Neuronal stem cell (in vitro differentiated cells): ENCODE results near the gene TMEM222.

Experiments used
- DNase-seq: peaks from one replicate; pipeline ENCODE4 v3.0.0-alpha.2; 2013; ENCODE audit warnings: low spot score
- H2AFZ ChIP-seq: one replicate; pipeline ENCODE4 v1.6.1; 2013; ENCODE audit warnings: mild to moderate bottlenecking, low read length, inconsistent platforms
- H2AK5ac ChIP-seq: 2 replicates; pipeline ENCODE4 v1.6.1; 2013; ENCODE audit warnings: low read depth, mild to moderate bottlenecking, inconsistent platforms, low read length, moderate library complexity, mixed read lengths
- H2BK120ac ChIP-seq: 2 replicates; pipeline ENCODE4 v1.6.1; 2013; ENCODE audit warnings: low read depth, mild to moderate bottlenecking, inconsistent platforms, low read length, moderate library complexity, mixed read lengths
- H2BK12ac ChIP-seq: one replicate; pipeline ENCODE4 v1.6.1; 2013; ENCODE audit warnings: low read length, inconsistent platforms
- H2BK15ac ChIP-seq: 2 replicates; pipeline ENCODE4 v1.6.1; 2013; ENCODE audit warnings: mild to moderate bottlenecking, low read length, inconsistent platforms, mixed read lengths
- H2BK5ac ChIP-seq: one replicate; pipeline ENCODE4 v1.6.1; 2013; ENCODE audit warnings: inconsistent platforms, mild to moderate bottlenecking, low read length, moderate library complexity
- H3K14ac ChIP-seq: one replicate; pipeline ENCODE4 v1.6.1; 2013; ENCODE audit warnings: low read length, inconsistent platforms
- H3K18ac ChIP-seq: 2 replicates; pipeline ENCODE4 v1.6.1; 2013; ENCODE audit warnings: low read length, inconsistent platforms
- H3K23ac ChIP-seq: 2 replicates; pipeline ENCODE4 v1.6.1; 2013; ENCODE audit warnings: low read depth, mild to moderate bottlenecking, mixed read lengths, low read length, inconsistent platforms; ENCODE audit not compliant: poor library complexity
- H3K27ac ChIP-seq: replicated peaks from 3 replicates; pipeline ENCODE4 v1.5.1; 2013; ENCODE audit warnings: low read length, inconsistent platforms
- H3K27me3 ChIP-seq, 3 experiments: 2 replicates each; pipeline ENCODE4 v1.6.1; 2013; ENCODE audit warnings: low read length in 3 of 3, mild to moderate bottlenecking in 2 of 3, inconsistent platforms in 1 of 3, low read depth in 1 of 3, mixed read lengths in 1 of 3, moderate library complexity in 1 of 3; ENCODE audit not compliant: control insufficient read depth in 3 of 3, insufficient read depth in 3 of 3
- H3K36me3 ChIP-seq, 2 donors: replicated peaks in 1 of 2; 2 replicates each; pipeline ENCODE4 v1.6.1; 2013; ENCODE audit warnings: low read length in 2 of 2; ENCODE audit not compliant: control insufficient read depth in 2 of 2, insufficient read depth in 2 of 2
- H3K4ac ChIP-seq: 2 replicates; pipeline ENCODE4 v1.6.1; 2013; ENCODE audit warnings: inconsistent platforms, mild to moderate bottlenecking, low read length, moderate library complexity
- H3K4me1 ChIP-seq, 2 donors: 1 replicate in 1 of 2; 2 replicates in 1 of 2; pipeline ENCODE4 v1.6.1; 2013; ENCODE audit warnings: low read length in 2 of 2, low read depth in 1 of 2; ENCODE audit not compliant: control insufficient read depth in 2 of 2, insufficient read depth in 1 of 2
- H3K4me2 ChIP-seq: one replicate; pipeline ENCODE4 v1.6.1; 2013; ENCODE audit warnings: mild to moderate bottlenecking, low read length, inconsistent platforms; ENCODE audit not compliant: insufficient read depth, poor library complexity, severe bottlenecking
- H3K4me3 ChIP-seq, 2 donors: 2 replicates each; pipeline ENCODE4 v1.5.1; 2013; ENCODE audit warnings: low read length in 2 of 2, mild to moderate bottlenecking in 2 of 2, inconsistent platforms in 1 of 2, moderate library complexity in 1 of 2
- H3K79me1 ChIP-seq: one replicate; pipeline ENCODE4 v1.6.1; 2013; ENCODE audit warnings: low read depth, mild to moderate bottlenecking, inconsistent platforms, low read length, moderate library complexity
- H3K9ac ChIP-seq: one replicate; pipeline ENCODE4 v1.6.1; 2013; ENCODE audit warnings: mild to moderate bottlenecking, low read depth, low read length, inconsistent platforms; ENCODE audit not compliant: poor library complexity
- H3K9me3 ChIP-seq, 2 donors: replicated peaks in 1 of 2; 2 replicates each; pipeline versions ENCODE3 to v1.6.1; 2013; ENCODE audit warnings: low read length in 2 of 2, mild to moderate bottlenecking in 2 of 2, inconsistent platforms in 1 of 2, low read depth in 1 of 2, mixed read lengths in 1 of 2, moderate library complexity in 1 of 2; ENCODE audit not compliant: control insufficient read depth in 2 of 2, insufficient read depth in 1 of 2
- H4K8ac ChIP-seq: one replicate; pipeline ENCODE4 v1.6.1; 2013; ENCODE audit warnings: low read depth, mild to moderate bottlenecking, inconsistent platforms, low read length, moderate library complexity
- H4K91ac ChIP-seq: one replicate; pipeline ENCODE4 v1.6.1; 2013; ENCODE audit warnings: low read length, low read depth, mild to moderate bottlenecking, inconsistent platforms; ENCODE audit not compliant: poor library complexity
- WGBS, 2 donors: extraction: QIAGEN DNeasy Blood & Tissue Kit; methylation state at CpG; one replicate each; pipeline ENCODE4 v1.1.7; 2013; ENCODE audit warnings: missing lambda C conversion rate in 2 of 2, mixed read lengths in 1 of 2; ENCODE audit not compliant: insufficient read length in 2 of 2, insufficient replicate concordance in 1 of 2; ENCODE audit errors: extremely low coverage in 2 of 2; 5-methylcytosine and 5-hydroxymethylcytosine counted together

Gene TMEM222

GRCh38 chr1:27292106-27292505 is 29.9 kb upstream of the TMEM222 start:
- Histone ChIP-seq H3K9ac (no peak overlapping the region), H3K14ac (no peak overlapping the region), H2BK12ac (no peak overlapping the region), H3K4me3 (no peak overlapping the region), H3K36me3 (peaks cover 24 to 46% of the 10 kb centered on the region in 2 donors), H2BK5ac (no peak overlapping the region), H3K9me3 (peaks cover 0 to 4% of the 10 kb centered on the region in 2 donors), H3K27me3 (no peaks in the 10 kb centered on the region), H4K8ac (no peak overlapping the region), H2BK120ac (no peak overlapping the region), H3K23ac (no peak overlapping the region), H3K4me1 (peaks cover 0 to 7% of the 10 kb centered on the region in 2 donors), H2BK15ac (no peak overlapping the region), H3K27ac (no peak overlapping the region), H2AFZ (no peak overlapping the region), H3K18ac (no peak overlapping the region), H2AK5ac (no peak overlapping the region), H4K91ac (no peak overlapping the region), H3K4me2 (no peak overlapping the region), H3K4ac (no peak overlapping the region), H3K79me1 (no peaks in the 10 kb centered on the region)
- DNase-seq, result no peak
- no CpG with 5 or more reads among the region's 5 CpGs for WGBS, 2 donors

GRCh38 chr1:27293915-27294314 is 28.0 kb upstream of the TMEM222 start:
- no peak overlapping the region for H4K8ac ChIP-seq
- WGBS, 2 donors, result no CpG with 5 or more reads among the region's 8 CpGs
- peaks cover 34 to 54% of the 10 kb centered on the region in 2 donors for H3K36me3 ChIP-seq
- H3K9me3 ChIP-seq, result peaks cover 0 to 4% of the 10 kb centered on the region in 2 donors
- no peak for DNase-seq
- peak overlapping the region; percentile 14 for H4K91ac ChIP-seq
- no peak overlapping the region for H3K18ac ChIP-seq
- no peak overlapping the region for H2AFZ ChIP-seq
- no peak overlapping the region for H2AK5ac ChIP-seq
- no peak overlapping the region for H3K23ac ChIP-seq
- H2BK12ac ChIP-seq, result no peak overlapping the region
- H3K14ac ChIP-seq, result no peak overlapping the region
- no peak overlapping the region for H3K9ac ChIP-seq
- H3K4me1 ChIP-seq, result peaks cover 3% of the 10 kb centered on the region in 2 donors
- H2BK120ac ChIP-seq, result no peak overlapping the region
- H3K27me3 ChIP-seq, result no peaks in the 10 kb centered on the region
- no peak overlapping the region for H3K4ac ChIP-seq
- H2BK15ac ChIP-seq, result no peak overlapping the region
- H3K27ac ChIP-seq, result no peak overlapping the region
- no peaks in the 10 kb centered on the region for H3K79me1 ChIP-seq
- no peak overlapping the region for H2BK5ac ChIP-seq
- H3K4me2 ChIP-seq, result no peak overlapping the region
- H3K4me3 ChIP-seq, result no peak overlapping the region

- Histone ChIP-seq H2AK5ac (peak overlapping the region; percentile 2), H2AFZ (no peak overlapping the region)
- WGBS, 2 donors, result no CpG with 5 or more reads among the region's 10 CpGs
Observed at GRCh38 chr1:27296773-27297291, 25.1 kb upstream of the TMEM222 start.

GRCh38 chr1:27297903-27298302 is 24.1 kb upstream of the TMEM222 start:
- Histone ChIP-seq H4K91ac (no peak overlapping the region), H3K9me3 (peaks cover 0 to 2% of the 10 kb centered on the region in 2 donors), H3K9ac (no peak overlapping the region), H3K4ac (no peak overlapping the region), H3K4me3 (no peak overlapping the region), H3K18ac (peak overlapping the region; percentile 42), H4K8ac (no peak overlapping the region), H3K23ac (no peak overlapping the region), H3K4me1 (peaks cover 28 to 29% of the 10 kb centered on the region in 2 donors), H2BK5ac (no peak overlapping the region), H3K14ac (no peak overlapping the region), H3K4me2 (no peak overlapping the region), H3K79me1 (no peaks in the 10 kb centered on the region), H2AFZ (no peak overlapping the region), H2BK120ac (no peak overlapping the region), H3K27ac (no peak overlapping the region), H2BK12ac (no peak overlapping the region), H2BK15ac (peak overlapping the region; percentile 28), H3K36me3 (peaks cover 24 to 45% of the 10 kb centered on the region in 2 donors), H2AK5ac (peak overlapping the region; percentile 35), H3K27me3 (no peaks in the 10 kb centered on the region)
- no CpG with 5 or more reads among the region's 3 CpGs for WGBS, 2 donors
- no peak for DNase-seq

More at GRCh38 chr1:27296773-27297291, 25.1 kb upstream of the TMEM222 start:
- H2BK12ac ChIP-seq, result no peak overlapping the region
- H3K9ac ChIP-seq, result no peak overlapping the region
- no peak overlapping the region for H2BK15ac ChIP-seq
- peak overlapping the region; percentile 7 for H3K18ac ChIP-seq
- H3K27ac ChIP-seq, result no peak overlapping the region
- DNase-seq, result peak; percentile 61
- H3K4me1 ChIP-seq, result peaks cover 27 to 29% of the 10 kb centered on the region in 2 donors
- H2BK5ac ChIP-seq, result no peak overlapping the region
- peaks cover 0 to 2% of the 10 kb centered on the region in 2 donors for H3K9me3 ChIP-seq
- no peak overlapping the region for H3K4me3 ChIP-seq
- no peak overlapping the region for H2BK120ac ChIP-seq
- no peak overlapping the region for H3K14ac ChIP-seq
- no peaks in the 10 kb centered on the region for H3K79me1 ChIP-seq
- no peaks in the 10 kb centered on the region for H3K27me3 ChIP-seq
- peaks cover 28 to 48% of the 10 kb centered on the region in 2 donors for H3K36me3 ChIP-seq
- H3K23ac ChIP-seq, result no peak overlapping the region
- no peak overlapping the region for H3K4ac ChIP-seq
- H4K91ac ChIP-seq, result no peak overlapping the region
- no peak overlapping the region for H4K8ac ChIP-seq
- H3K4me2 ChIP-seq, result no peak overlapping the region
